ENCODE results near the gene TRAPPC6A. TPM values are rescaled to one million over a fixed set of nuclear protein-coding genes. Genes with fewer than 3 reads are reported as not detected.

Gene TRAPPC6A
- total and polyA plus RNA-seq, 9 of the 15 experiments (the other 6 are each of a cell fraction or from before 2014, with no cell fraction given): 0.82 to 23.6 (median 11.6) TPM

GRCh38 chr19:45195764-45196163 lies 17.7 kb upstream of the TRAPPC6A start (continued):
- TF ChIP-seq USF1 (CRISPR knock-in tag; IDR thresholded peaks at IDR 0.05) (no peak), ZBTB9 (CRISPR knock-in tag; IDR thresholded peaks at IDR 0.05) (no peak), BDP1 (IDR thresholded peaks at IDR 0.05; ENCODE audit: insufficient read depth, insufficient read length) (no peak), FOXA1 (IDR thresholded peaks at IDR 0.05; ENCODE audit: borderline replicate concordance) (peak; percentile 21; the same call in 1 of the 2 replicates), FOXJ3 (CRISPR knock-in tag; IDR thresholded peaks at IDR 0.05) (no peak), DACH1 (IDR thresholded peaks at IDR 0.05; ENCODE audit: partially characterized antibody) (peak; percentile 43), ZNF318 (IDR thresholded peaks at IDR 0.05; ENCODE audit: borderline replicate concordance in 1 of 2, low read depth in 1 of 2) (0 out of 4 replicates have a peak, but pooled peaks of 1 of the 2 experiments have one; percentile 33), POLR3G (IDR thresholded peaks at IDR 0.05; ENCODE audit: extremely low read depth, insufficient read length, insufficient replicate concordance) (no peak), FOXA3 (CRISPR knock-in tag; conservative IDR thresholded peaks at IDR 0.05 in 1 of 2, IDR thresholded peaks at IDR 0.05 in 1 of 2) (peak in 1 of 2 experiments; percentile 81; a peak in 1 of 4 replicates), IRF1 (CRISPR knock-in tag; IDR thresholded peaks at IDR 0.05; ENCODE audit: borderline replicate concordance) (no peak), C11orf30 (IDR thresholded peaks at IDR 0.05; ENCODE audit: low read depth) (peak; percentile 84), ZNF253 (CRISPR knock-in tag; conservative IDR thresholded peaks at IDR 0.05) (no peak), DNMT1 (IDR thresholded peaks at IDR 0.05) (no peak), POLR2AphosphoS5 (IDR thresholded peaks at IDR 0.05; ENCODE audit: control insufficient read depth, insufficient read depth, low read depth, low read length) (no peak), ZNF780A (CRISPR knock-in tag; IDR thresholded peaks at IDR 0.05) (no peak)

Measured in K562 (cell line).